DMS53 (cell line): Measurements from ENCODE around the gene ARPP19.
"Not testable (repeated sequence)": the region's sequence is repeated elsewhere in the genome, so short reads cannot be mapped to it uniquely, and the experiment has no call there.

Experiments
- DNase-seq: peaks from one replicate; lab custom pipeline; 2025; lab: John Stamatoyannopoulos, UW

ARPP19 gene

DNA sequence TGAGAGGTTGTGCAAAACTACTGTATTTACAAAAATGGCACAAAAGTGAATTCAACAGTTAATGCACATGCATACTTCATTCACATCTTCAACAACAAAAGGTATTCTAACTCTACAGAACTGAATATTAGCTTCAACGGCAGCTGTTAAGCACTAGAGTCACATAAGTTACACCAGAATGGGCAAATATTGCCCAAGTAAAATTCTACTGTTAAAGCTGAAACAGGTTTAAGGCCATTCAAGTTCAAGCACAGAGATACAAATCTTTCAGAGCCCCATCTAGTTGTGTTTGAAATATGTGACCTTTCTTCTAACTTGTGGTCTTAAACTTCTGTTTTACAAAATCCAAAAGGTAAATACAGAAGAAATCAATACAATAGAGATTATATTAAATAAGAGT lies 17.6 kb downstream of the ARPP19 start:
- DNase-seq: not testable (repeated sequence)

DNA sequence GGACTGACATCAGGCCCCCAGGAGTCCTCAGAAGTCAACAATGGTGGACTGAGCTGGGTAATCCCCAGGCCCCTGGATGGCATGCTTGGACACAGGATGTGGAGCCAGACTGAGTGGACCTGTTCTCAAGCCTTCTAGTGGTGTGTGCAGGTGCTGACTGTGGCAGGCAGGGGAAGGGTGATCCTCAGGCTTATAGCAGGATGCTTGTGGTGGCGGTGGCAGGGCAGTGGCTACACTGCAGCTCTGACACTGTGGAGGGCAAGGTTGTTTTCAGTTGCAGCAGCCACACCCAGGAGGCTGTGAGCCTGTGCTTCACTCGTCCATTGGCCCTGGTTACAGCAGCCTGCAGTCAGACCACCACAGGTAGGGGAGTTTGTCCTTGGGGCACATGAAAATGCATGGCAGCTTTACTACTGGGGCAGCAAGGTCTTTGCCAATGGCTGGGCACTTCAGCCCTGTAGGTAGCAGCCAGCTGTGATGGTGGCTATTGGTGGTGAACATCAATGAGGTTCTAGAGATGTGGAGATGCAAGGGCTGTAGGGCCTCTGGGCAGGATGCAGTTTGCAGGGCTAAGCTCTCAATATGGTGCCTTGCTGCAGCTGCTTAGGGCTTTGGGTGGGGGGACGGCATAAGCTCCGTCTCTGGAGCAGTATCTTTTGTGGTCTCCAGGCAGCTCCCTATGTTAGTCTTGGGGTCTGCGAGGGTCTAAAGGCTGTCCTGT lies 22.6 kb downstream of the ARPP19 start:
- DNase-seq: peak; percentile 20

DNA sequence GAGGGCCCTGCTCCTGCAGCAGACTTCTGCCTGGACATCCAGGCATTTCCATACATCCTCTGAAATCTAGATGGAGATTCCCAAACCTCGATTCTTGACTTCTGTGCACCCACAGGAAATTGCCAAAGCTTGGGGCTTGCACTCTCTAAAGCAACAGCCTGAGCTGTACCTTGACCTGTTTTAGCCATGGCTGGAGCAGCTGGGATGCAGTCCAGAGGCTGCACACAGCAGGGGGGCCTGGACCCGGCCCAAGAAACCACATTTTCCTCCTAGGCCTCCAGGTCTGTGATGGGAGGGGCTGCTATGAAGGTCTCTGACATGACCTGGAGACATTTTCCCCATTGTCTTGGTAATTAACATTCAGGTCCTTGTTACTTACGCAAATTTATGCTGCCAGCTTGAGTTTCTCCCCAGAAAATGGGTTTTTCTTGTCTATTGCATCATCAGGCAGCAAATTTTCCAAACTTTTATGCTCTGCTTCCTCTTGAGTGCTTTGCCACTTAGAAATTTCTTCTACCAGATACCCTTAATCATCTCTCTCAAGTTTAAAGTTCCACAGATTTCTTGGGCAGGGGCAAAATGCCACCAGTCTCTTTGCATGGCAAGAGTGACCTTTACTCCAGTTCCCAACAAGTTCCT lies 28.3 kb downstream of the ARPP19 start:
- no peak for DNase-seq

DNA sequence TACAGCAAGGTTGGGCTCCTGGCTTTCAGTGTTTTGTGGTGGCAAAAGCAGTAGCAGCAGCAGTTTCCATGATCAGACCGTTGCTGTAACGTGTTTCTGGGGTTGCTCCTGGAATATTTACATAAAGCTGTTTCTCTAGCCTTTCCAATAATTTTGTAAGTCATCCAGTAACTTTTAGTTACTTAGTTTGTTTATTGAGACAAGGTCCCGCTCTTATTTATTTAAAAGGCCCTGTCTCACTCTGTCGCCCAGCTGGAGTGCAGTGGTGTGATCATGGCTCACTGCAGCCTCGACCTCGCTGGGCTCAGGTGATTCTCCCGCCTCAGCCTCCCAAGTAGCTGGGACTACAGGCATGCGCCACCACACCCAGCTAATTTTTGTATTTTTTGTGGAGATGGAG lies 31.4 kb downstream of the ARPP19 start:
- no peak for DNase-seq

DNA sequence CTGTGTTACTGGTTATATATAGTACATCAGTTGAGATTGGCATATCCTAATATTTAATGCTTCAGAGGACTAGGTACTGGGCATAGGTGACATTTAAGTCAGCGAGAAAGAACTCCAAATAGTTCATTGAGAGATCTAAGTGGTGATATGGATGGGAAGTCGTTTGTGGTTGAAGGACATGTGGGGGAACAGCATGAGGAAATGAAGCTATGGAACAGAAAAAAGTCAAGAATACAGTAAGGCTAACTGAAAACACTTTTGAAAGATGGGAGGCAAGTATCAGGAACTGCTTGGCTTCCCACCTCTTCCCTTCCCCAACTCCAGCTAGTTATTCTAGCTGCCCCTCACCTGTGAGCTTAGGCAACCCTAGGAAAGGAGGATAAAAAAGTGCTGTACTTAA lies 36.4 kb downstream of the ARPP19 start:
- no peak for DNase-seq

DNA sequence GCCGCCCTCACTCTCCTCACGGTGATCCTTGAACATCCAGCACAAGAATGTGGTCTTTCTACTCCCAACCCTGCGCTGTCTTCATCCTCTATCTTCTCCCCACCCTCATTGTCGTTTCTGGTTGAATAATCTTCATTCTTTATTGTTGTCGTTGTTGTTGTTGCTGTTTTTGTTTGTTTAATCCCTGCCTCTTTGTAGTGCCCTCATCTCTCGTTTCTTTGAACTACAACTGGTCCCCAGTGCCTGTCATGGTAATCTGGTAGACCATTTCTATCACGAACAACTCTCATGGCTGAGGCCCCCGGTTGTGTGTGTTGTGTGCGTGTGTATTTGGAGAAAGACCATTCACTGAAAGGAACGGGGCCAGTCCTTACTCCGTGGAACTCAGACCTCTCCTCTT lies 38.9 kb downstream of the ARPP19 start:
- no peak for DNase-seq

DNA sequence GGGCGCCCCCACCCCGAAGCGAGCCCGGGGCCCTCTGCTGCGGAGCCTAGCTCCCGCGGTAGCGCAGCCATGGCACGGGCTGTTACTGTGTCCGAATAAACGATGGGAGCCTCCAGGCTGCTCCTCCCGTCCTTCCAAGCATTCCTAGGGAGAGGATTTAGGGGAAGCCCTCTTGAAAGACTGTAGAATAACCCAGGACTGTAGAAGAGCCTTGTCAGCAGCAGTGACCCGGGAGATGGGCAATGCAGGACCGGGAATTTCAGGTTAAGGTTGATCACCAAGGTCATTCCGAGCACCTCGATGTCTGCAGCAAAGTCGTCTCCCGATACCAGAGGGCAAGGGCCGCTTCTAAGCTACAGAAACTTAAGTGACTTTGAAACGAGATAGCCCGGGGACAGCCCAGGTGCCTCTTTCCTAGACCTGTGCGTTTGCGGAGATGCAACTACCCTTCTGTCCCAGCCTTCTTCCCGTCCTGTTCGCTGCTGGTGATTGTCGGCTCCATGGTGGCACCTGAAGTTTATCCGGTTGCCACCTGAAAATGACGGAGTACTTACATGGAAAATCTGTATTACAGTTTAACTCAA lies 39.4 kb downstream of the ARPP19 start:
- DNase-seq: peak; percentile 48

DNA sequence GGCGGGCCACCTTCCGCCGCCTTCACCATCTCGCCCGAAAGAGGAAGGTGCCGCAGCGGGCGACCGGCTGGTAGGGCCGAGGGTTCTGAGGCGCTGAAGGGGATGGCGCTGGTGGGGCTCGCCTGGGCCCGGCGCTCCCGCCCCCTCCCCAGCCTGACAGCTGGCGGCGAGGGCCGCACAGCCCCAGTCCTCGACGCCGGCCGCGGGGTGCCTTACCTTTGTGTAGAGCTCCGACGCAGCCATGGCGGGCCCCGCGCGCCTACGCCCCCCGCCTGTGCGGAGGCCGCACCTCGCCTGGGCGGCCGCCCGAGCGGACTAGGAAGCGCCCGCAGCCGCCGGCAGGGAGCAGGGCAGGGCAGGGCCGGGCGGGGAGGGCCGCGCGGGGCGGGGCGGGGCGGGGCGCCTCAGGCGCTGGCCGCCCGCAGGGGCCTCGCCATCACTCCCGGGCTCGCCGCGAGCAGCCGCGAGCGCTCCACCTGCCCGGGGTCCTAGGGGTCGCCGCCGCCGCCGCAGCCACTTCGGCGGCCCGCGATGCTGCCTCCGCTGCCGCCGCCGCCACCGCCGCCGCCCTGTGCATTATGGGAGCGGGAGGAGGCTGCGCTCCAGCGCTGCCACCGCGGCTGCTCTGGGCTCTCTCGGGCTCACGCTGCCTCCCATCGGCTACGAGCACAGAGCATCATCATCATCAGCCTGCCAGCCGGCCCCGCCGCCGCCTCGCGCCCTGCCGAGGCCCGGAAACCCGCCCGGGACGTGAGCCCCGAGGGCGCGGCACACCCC lies 40.1 kb downstream of the ARPP19 start, which contains the start of gene MYO5A:
Gene MYO5A (minus strand): TSS at position 317 of the 777 bp plus-strand sequence. CDS start 74 bp downstream, at position 243.
- peak; percentile 72 for DNase-seq

DNA sequence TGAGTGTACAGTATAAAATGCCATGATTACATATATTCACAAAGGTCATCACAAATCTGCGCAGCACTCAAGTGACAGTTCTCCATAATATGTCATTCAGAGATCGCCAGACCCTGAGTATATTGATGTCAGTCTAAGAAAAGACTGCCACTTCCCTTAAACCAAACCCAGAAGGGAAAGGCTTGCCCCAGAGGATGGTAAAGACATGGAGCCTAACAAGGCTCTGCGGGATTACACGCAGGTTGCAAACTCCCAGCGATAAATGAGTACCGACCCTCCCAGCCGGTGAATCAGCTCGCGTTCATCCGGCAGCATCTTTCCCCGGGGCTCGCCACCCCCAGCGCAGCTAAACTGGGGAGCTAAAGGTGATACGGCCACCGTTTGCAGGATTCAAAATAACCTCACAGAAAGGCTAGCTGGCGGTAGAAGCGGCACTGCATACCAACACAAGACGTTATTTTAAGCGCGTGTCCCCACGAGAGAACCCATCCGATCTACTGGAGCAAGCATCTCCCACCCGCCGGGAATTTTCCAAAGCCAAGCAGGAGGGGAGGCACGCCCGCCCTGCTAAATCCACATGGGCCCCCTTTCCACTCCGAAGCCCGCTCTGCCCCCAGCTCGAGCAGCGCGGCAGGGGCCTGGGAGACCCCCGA lies 40.8 kb downstream of the ARPP19 start:
- peak; percentile 49 for DNase-seq

DNA sequence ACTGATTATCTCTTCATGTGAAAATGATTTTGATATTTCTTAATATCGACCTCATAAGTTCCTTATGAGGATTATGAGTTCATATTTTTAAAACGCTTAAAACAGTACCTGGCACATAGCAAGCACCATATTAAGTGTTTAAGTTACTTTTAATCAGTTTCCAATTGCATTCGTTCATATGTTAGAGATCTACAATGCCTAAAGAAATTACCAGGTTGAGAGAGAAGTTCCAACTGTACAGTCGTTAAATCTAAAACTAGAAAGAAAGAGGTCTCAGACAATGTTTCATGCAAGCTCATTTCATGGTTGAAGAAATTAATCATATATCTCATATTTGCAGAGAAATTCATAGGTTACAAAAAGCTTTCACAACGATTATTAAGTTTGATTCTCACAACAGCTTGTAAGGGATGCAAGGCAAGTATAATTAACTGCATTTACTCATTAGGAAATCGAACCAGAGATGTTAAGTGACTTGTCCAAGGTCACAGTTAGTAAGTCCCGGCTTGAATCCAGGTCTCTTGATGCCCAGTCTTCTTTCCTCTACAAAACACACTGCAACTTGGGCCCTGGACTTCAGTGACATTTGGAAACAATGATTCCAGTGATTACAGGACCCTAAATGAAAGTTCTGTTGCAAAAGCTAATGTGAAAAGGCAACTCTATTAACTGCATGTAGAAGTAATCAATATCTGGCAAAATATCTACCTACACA lies 41.5 kb downstream of the ARPP19 start:
- no peak for DNase-seq

DNA sequence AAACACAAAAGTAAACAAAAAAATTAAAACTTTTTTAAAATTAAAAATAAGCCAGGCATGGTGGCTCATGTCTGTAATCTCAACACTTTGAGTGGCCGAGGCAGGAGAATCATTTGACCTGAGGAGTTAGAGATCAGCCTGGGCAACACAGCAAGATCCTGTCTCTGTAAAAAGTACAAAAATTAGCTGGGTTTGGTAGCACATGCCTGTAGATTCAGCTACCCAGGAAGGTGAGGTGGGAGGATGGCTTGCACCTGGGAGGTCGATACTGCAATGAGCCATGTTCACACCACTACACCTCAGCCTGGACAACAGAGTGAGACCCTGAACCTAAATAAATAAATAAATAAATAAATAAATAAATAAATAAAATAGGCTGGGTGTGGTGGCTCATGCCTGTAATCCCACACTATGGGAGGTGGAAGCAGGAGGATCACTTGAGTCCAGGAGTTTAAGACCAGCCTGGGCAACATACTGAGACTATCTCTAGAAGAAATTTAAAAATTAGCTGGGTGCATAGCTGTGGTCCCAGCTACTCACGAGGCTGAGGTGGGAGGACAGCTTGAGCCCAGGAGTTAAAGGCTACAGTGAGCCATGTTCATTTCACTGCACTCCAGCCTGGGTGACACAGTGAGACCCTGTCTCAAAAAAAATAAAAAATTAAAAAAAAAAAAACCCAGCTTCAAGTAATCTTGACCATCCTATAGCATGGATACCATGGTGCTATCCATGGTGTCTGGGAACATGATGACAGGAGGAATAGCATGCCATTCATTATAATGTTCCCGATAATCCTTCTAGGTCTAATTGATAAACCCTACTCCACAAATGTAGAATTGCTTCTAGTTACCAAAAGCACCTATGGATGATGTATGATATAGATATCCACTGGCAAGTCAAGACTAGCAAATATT lies 44.4 kb downstream of the ARPP19 start:
- DNase-seq: no peak

DNA sequence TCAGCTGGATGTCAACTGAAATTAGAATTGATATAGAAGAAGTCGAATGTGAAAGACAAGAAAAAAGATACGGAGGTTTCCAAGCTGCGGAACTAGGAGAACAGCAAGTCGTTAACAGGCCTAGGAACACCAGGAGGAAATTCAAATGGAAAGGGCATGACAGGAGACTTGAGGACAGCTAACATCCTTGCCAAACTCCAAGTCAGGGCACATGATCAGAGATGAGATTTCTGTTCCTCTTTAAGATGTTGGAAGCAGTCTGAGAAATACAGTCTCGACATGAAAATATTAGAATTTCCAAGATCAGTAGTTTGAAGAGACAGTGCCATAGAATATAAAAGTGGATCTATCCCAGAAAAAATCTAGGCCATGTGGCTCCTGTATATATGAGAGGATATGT lies 45.2 kb downstream of the ARPP19 start:
- no peak for DNase-seq

DNA sequence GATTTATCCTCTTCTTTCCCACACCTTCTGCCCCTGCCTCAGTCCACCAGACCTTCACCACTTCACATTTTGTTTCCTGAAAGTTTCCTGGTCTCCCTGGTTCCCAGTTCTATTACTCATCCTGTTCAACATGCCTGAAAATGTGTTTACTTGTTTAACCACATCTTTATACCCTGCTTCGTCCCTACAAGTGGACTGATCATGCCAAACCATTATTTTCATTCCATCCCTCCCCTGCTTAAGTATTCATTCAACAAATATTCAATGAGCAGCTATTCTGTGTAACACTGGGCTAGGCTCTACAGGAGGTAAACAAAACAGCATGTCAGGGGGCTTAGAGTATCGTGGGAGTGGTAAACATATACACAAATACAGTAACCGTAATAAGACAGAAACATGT lies 45.6 kb downstream of the ARPP19 start:
- peak; percentile 11 for DNase-seq

DNA sequence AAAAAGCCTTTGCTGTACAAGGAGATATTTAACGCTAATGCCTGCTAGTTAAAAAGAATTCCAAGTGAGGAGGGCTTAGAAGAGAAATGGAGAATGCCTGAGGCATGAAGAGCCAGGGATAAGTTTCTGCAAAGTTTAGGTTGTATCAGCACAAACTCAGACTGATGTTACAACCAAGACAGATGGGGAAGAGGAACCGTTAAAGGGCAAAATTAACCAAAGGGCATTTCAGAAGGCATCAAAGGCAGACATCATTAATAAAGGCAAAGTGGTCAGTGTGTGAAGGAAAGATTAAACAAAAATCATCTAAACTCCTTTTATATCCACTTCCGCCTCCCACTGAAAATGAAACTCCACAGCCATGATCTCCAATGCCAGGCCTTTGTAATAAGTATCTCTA lies 47.1 kb downstream of the ARPP19 start:
- DNase-seq: no peak

DNA sequence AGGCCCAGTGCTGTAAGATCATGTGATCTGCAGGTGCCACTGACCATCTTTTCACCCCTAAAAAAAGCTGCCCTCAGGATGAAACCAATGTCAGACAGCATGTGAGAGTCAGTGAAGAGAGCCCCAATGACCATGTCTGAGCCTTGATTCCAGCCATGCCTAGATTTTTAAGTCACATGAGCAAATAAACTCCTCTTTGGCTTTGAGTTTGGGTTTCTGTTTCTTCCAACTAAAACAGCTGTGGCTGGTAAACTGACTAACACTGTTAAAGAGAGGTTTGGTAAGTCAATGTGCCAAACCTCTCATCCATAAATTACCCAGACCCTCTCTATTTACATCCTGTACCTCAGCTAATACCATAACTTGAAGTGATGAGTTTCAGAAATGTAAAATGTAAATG lies 48.4 kb downstream of the ARPP19 start:
- DNase-seq: no peak

DNA sequence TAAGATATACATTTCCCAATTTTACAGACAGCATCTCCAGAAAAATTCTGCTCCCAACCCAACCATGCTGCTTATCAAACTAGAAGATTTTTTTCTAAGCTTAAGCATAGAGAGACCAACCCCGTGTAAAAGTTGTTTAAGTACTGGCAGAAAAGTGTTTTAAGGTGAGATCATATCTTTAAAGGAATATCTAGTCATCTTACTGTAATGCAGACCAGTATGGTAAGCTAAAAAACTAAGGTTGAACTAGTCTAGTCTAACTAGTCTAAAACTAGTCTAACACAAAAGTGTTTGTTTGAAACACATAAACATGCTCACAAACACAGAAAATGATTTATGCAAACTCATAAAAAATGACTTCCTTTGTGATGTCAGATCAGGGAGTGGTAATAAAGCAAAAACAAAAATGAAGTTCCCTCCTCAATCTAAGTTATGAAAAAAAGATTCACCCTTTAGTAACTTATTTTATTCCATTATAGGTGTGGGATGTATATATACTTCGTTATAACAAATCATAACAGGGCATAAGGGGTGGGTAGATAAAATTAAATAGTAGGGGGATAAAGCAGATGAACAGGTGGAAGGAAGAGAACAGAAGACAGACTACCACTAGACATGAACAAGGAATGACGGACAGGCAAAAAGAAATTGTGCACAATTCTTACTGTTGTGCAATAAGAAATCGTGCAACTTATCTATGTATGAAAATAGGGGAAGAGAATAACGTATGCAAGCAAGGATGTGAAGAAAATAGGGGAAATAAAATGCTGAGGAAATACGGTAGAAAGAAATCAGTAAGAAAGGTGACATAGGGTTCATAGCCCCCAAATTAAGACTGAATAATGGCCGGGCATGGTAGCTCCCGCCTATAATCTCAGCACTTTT lies 50.1 kb downstream of the ARPP19 start:
- no peak for DNase-seq

DNA sequence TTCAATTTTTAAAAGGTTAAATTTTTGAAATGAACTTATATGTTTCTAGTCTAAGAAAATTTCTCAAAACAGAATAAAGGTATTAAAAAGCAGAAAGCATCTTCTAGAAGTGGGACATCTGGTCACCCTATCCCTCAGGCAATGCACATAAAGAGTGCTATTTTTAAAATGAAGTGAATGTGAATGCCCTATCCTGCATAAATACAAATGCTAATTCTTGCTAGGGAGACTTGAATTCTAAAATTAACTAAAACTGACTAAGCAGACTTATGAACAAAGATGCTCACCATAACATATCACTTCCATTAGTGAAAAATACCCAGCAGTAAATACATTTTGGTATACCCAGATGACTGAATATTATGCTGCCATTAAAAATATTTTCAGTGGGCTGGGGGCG lies 51.8 kb downstream of the ARPP19 start:
- DNase-seq: no peak

DNA sequence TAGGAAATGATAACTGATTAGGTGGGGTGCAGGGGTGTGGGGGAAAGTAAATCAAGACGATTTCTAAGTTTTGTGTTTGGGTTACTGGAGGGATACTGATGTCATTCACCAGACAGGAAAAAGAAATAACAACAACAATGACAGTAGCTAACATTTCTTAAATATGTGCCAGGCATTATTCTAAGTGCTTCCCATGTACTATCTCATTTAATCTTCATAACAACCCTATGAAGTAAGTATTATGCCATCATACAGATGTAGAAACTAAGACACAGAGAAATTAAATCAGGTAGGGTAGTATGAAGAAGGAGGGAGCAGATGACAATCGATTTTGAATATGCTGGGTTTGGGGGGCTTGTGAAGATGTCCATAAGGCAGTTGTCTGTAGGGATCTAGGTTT lies 53.5 kb downstream of the ARPP19 start:
- DNase-seq: no peak

DNA sequence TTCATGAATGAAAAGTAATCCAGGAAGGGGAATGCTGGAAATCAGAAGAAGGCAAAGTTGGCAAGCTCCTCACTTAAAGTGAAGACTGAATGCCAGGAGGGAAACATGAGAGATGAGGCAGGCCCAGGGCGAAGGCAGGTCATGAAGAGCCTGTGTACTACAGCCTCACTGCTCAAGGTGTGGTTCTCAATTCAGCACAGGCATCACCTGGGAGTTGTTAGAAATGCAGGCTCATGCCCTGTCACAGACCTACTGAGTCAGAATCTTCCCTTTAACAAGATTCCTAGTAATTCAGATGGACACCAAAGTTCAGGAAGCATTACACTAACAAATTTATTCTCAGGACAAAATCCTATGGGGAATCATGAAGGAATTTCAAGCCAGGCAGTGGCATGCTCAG lies 54.3 kb downstream of the ARPP19 start:
- no peak for DNase-seq
